ENCODE results near the gene PSMC6. TPM values are rescaled to one million over a fixed set of nuclear protein-coding genes. Genes with fewer than 3 reads are reported as not detected.

Gene PSMC6
- total and polyA plus RNA-seq, 2 of the 8 experiments (the other 6 are each of a cell fraction or from before 2014, with no cell fraction given), result 45.1 to 107 TPM

GRCh38 chr14:52706286-52706685 is 714 bp upstream of the PSMC6 start:
- no peak for FAIRE-seq
- Histone ChIP-seq H4K91ac (replicated peaks; ENCODE audit: insufficient read length, low read length) (no peak overlapping the region), H2BK5ac (ENCODE audit: low read depth, low read length) (no peak overlapping the region), H4K20me1 (replicated peaks in 1 of 2; ENCODE audit: control insufficient read depth in 1 of 2, insufficient read depth in 2 of 2, low read length in 2 of 2) (no peaks in the 10 kb centered on the region), H2BK12ac (ENCODE audit: low read depth, low read length) (no peak overlapping the region), H3K36me3 (ENCODE audit: control insufficient read depth in 2 of 4, insufficient read depth in 4 of 4, low read length in 3 of 4) (peaks cover 0 to 24% (median 5%) of the 10 kb centered on the region in 4 experiments; a peak in 6 of 8 replicates), H3K23ac (ENCODE audit: insufficient read length) (no peak overlapping the region), H3K18ac (ENCODE audit: extremely low read depth, low read length) (no peak overlapping the region), H2AFZ (ENCODE audit: low read length) (peak overlapping the region; percentile 95; the same call in 1 of the 2 replicates), H3K4me1 (replicated peaks in 1 of 4; ENCODE audit: control insufficient read depth in 3 of 4, insufficient read depth in 4 of 4, low read length in 3 of 4) (peaks cover 0 to 3% (median 1%) of the 10 kb centered on the region in 4 experiments; a peak in 1 of 7 replicates), H2BK15ac (ENCODE audit: low read length) (no peak overlapping the region), H3K9ac (replicated peaks in 1 of 4; ENCODE audit: extremely low read depth in 1 of 4, low read depth in 3 of 4, low read length in 3 of 4) (peak overlapping the region in 1 of 4 experiments; percentile 10; a peak in 1 of 7 replicates), H4K8ac (ENCODE audit: extremely low read depth, insufficient read depth, low read length) (no peak overlapping the region), H3K9me3 (ENCODE audit: insufficient read depth in 2 of 2, low read depth in 1 of 2, low read length in 1 of 2) (no peaks in the 10 kb centered on the region), H3K56ac (replicated peaks; ENCODE audit: insufficient read length, low read depth, low read length) (no peak overlapping the region), H4K5ac (ENCODE audit: insufficient read length, low read depth, low read length) (no peak overlapping the region), H3K79me2 (ENCODE audit: control insufficient read depth in 1 of 2, insufficient read depth in 2 of 2, low read length in 2 of 2) (peaks cover 11 to 28% of the 10 kb centered on the region in 2 experiments; a peak in 3 of 4 replicates), H3K27me3 (replicated peaks in 1 of 4; ENCODE audit: control insufficient read depth in 3 of 4, extremely low read depth in 1 of 4, insufficient read depth in 3 of 4, low read length in 3 of 4) (no peaks in the 10 kb centered on the region), H3K14ac (ENCODE audit: insufficient read length) (no peak overlapping the region), H3K4me2 (ENCODE audit: insufficient read depth in 1 of 2, low read depth in 2 of 2, low read length in 2 of 2) (peak overlapping the region; percentile 55 to 77), H2AK5ac (ENCODE audit: low read depth, low read length) (no peak overlapping the region; the same call in 1 of the 2 replicates), H2BK120ac (replicated peaks; ENCODE audit: low read depth, low read length) (no peak overlapping the region), H3K4ac (replicated peaks; ENCODE audit: insufficient read length, low read depth, low read length) (no peak overlapping the region), H3K27ac (ENCODE audit: low read depth, low read length) (peak overlapping the region; percentile 67; the same call in 1 of the 2 replicates), H2BK20ac (ENCODE audit: low read length) (no peak overlapping the region), H3K4me3 (ENCODE audit: extremely low read depth in 1 of 4, insufficient read depth in 2 of 4, low read depth in 3 of 4, low read length in 4 of 4) (peak overlapping the region in 2 of 4 experiments; percentile 85 to 99; a peak in 3 of 8 replicates), H3K23me2 (ENCODE audit: low read depth, low read length) (peaks cover 2% of the 10 kb centered on the region; the same call in 1 of the 2 replicates), H3K79me1 (ENCODE audit: low read depth, low read length) (no peaks in the 10 kb centered on the region)
- ChIA-PET CTCF (ENCODE audit: partially characterized antibody) (no interaction called here), POLR2A (ENCODE audit: partially characterized antibody) (interaction anchor here (1.0 to 2.6 kb wide), 4 partner anchors 9 to 23 kb away, joined by 3 to 12 read pairs (median 5); partner anchors contain the start of gene STYX)
- WGBS, 2 experiments (ENCODE audit: extremely low coverage in 1 of 2, insufficient coverage in 1 of 2, insufficient read length in 1 of 2, insufficient replicate concordance in 2 of 2, low coverage in 1 of 2, low lambda C conversion rate in 2 of 2, missing lambda C conversion rate in 1 of 2), result 96% methylated on average over 5 of the region's 5 CpGs; no CpG with 5 or more reads in 1 of the 2 experiments
- no peak for DNase-seq (ENCODE audit: low read depth in 1 of 2, low spot score in 2 of 2)
- no peak for TF ChIP-seq SIRT6 (IDR thresholded peaks at IDR 0.05; ENCODE audit: low read length)
- no peak for TF ChIP-seq SP4 (IDR thresholded peaks at IDR 0.05; ENCODE audit: low read length)
- no peak for TF ChIP-seq ATF3 (IDR thresholded peaks at IDR 0.05; ENCODE audit: insufficient read depth, low read depth, low read length)
- TF ChIP-seq JUND (IDR thresholded peaks at IDR 0.05; ENCODE audit: low read length), result no peak
- TF ChIP-seq EGR1 (IDR thresholded peaks at IDR 0.05; ENCODE audit: borderline replicate concordance, low read depth, low read length), result no peak
- TF ChIP-seq YY1 (IDR thresholded peaks at IDR 0.05; ENCODE audit: low read depth, low read length), result no peak
- no peak for TF ChIP-seq BRCA1 (IDR thresholded peaks at IDR 0.05; ENCODE audit: low read depth, low read length)
- no peak for TF ChIP-seq FOSL1 (IDR thresholded peaks at IDR 0.05; ENCODE audit: insufficient read depth, low read depth, low read length)
- no peak for TF ChIP-seq PHF8 (conservative IDR thresholded peaks at IDR 0.05; ENCODE audit: low read depth, low read length)

Measured in H1 (cell line).